ENCODE results near the gene PRICKLE2. TPM values are rescaled to one million over a fixed set of nuclear protein-coding genes. Genes with fewer than 3 reads are reported as not detected.

Gene PRICKLE2
- total and polyA plus RNA-seq, 2 donors (not counting 3 experiments of a cell fraction or from before 2014, with no cell fraction given): 3.0 to 7.1 TPM

DNA sequence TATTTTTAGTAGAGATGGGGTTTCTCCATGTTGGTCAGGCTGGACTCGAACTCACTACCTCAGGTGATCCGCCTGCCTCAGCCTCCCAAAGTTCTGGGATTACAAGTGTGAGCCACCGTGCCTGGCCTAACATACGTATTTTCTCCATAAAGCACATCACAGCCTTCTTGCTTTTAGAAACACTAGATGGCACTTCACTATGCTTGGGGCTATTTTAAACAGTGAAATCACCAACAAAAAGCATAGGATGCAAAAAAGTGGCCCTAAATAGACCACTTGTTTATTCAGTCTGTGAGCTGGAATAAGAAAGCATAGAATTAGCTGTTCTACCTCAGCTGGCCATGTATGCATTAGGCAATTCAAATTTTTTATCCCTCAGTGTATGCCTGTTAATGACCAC, 46.0 kb downstream of the PRICKLE2 start:
- Histone ChIP-seq H3K9me3 (replicated peaks; ENCODE audit: control insufficient read depth, insufficient read depth, low read length) (no peaks in the 10 kb centered on the region), H3K27ac (ENCODE audit: insufficient read depth, low read depth, low read length) (no peak overlapping the region), H2AFZ (ENCODE audit: low read depth, low read length) (no peak overlapping the region), H3K9me1 (replicated peaks; ENCODE audit: control insufficient read depth, extremely low read depth, insufficient read depth, low read length) (no peaks in the 10 kb centered on the region), H3K4me2 (ENCODE audit: insufficient read depth, low read length) (no peak overlapping the region), H3K36me3 (ENCODE audit: control insufficient read depth in 2 of 2, extremely low read depth in 1 of 2, insufficient read depth in 2 of 2, low read length in 2 of 2) (no peaks in the 10 kb centered on the region), H4K20me1 (replicated peaks; ENCODE audit: control insufficient read depth, extremely low read depth, insufficient read depth, low read length) (no peaks in the 10 kb centered on the region), H3K27me3 (ENCODE audit: control insufficient read depth in 2 of 2, insufficient read depth in 2 of 2, low read length in 2 of 2) (no peaks in the 10 kb centered on the region), H3K9ac (replicated peaks; ENCODE audit: extremely low read depth, insufficient read depth, low read length) (no peak overlapping the region), H3K4me3 (replicated peaks in 1 of 3; ENCODE audit: insufficient read depth in 1 of 3, low read depth in 1 of 3, low read length in 3 of 3) (no peak overlapping the region), H3K4me1 (ENCODE audit: control insufficient read depth, extremely low read depth, insufficient read depth, low read length) (no peaks in the 10 kb centered on the region), H3K79me2 (ENCODE audit: control insufficient read depth, insufficient read depth, low read length) (no peaks in the 10 kb centered on the region)
- DNase-seq (ENCODE audit: low read depth, low spot score) (no peak), FAIRE-seq (no peak)
- POLR2A ChIA-PET: no interaction called here
- CTCF ChIA-PET: interaction anchor here (0.6 to 1.6 kb wide), 3 partner anchors 40 to 117 kb away, joined by 3 to 6 read pairs (median 4); no protein-coding TSS in a partner anchor
- intact Hi-C loops (cut with micrococcal nuclease) (no loop called here), dilution Hi-C loops (cut with MboI; ENCODE audit: extremely low pct_ligation_motif_present, low sequenced_read_pairs) (no loop called here)
- TF ChIP-seq, protein P1, sequence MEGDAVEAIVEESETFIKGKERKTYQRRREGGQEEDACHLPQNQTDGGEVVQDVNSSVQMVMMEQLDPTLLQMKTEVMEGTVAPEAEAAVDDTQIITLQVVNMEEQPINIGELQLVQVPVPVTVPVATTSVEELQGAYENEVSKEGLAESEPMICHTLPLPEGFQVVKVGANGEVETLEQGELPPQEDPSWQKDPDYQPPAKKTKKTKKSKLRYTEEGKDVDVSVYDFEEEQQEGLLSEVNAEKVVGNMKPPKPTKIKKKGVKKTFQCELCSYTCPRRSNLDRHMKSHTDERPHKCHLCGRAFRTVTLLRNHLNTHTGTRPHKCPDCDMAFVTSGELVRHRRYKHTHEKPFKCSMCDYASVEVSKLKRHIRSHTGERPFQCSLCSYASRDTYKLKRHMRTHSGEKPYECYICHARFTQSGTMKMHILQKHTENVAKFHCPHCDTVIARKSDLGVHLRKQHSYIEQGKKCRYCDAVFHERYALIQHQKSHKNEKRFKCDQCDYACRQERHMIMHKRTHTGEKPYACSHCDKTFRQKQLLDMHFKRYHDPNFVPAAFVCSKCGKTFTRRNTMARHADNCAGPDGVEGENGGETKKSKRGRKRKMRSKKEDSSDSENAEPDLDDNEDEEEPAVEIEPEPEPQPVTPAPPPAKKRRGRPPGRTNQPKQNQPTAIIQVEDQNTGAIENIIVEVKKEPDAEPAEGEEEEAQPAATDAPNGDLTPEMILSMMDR (IDR thresholded peaks at IDR 0.05; ENCODE audit: extremely low read depth in 1 of 2, insufficient read depth in 1 of 2, low read depth in 1 of 2, low read length in 2 of 2): no peak
- TF ChIP-seq JUN (IDR thresholded peaks at IDR 0.05; ENCODE audit: borderline replicate concordance, insufficient read depth, insufficient read length, low read depth) (no peak), GATA2 (IDR thresholded peaks at IDR 0.05; ENCODE audit: insufficient read depth, insufficient read length, low read depth, low read length) (no peak), EZH2 (IDR thresholded peaks at IDR 0.05; ENCODE audit: borderline replicate concordance, low read depth, low read length, severe bottlenecking) (no peak), POLR2AphosphoS5 (IDR thresholded peaks at IDR 0.05; ENCODE audit: insufficient read depth, low read depth, low read length) (no peak), MYC (IDR thresholded peaks at IDR 0.05; ENCODE audit: low read depth, low read length) (no peak), POLR2A (IDR thresholded peaks at IDR 0.05; ENCODE audit: low read depth, low read length) (no peak), FOS (IDR thresholded peaks at IDR 0.05; ENCODE audit: borderline replicate concordance, insufficient read depth, low read length) (no peak)
- TF ChIP-seq, protein P2, sequence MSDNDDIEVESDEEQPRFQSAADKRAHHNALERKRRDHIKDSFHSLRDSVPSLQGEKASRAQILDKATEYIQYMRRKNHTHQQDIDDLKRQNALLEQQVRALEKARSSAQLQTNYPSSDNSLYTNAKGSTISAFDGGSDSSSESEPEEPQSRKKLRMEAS (IDR thresholded peaks at IDR 0.05; ENCODE audit: insufficient read depth, insufficient read length): no peak
- no TSS peak for BruUV-seq (replicated peaks)
